HEK293T (cell line): Measurements from ENCODE around the gene BCL7B.

Experiments
- FOXA1 ChIP-seq: fragments of 450-650 bp; IDR thresholded peaks from 2 replicates; pipeline ENCODE4 v1.6.1; 2016; ENCODE audit warnings: mild to moderate bottlenecking
- ZNF384 ChIP-seq: fragments of 450-650 bp; IDR thresholded peaks from 2 replicates; pipeline ENCODE4 v1.6.1; 2016

DNA sequence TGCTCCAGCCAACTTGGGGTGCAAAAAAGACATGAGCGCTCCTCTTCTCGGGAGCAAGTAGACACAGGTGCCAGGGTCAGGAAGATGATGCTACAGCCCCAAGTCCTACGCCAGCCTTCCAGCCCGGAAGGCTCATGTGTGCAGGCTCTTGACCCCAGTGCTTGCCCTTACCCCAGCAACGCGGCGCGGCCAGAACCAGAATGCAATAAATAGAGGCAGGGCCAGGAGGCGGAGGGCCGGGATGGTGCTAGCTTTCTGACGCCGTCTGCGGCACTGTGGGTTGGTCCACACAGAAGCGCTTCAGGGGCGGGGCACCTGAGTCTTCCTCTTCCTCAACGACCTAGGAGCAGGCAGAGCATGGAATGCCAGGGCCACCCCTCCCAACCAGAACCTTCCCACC lies 20.4 kb downstream of the BCL7B start:
- TF ChIP-seq FOXA1 = no peak
- TF ChIP-seq ZNF384 = no peak
